Smooth muscle cell (in vitro differentiated cells): ENCODE results near the gene RCOR2. TPM values are rescaled to one million over a fixed set of nuclear protein-coding genes. Genes with fewer than 3 reads are reported as not detected.

ENCODE experiments used
- DNase-seq: peaks from one replicate; lab custom pipeline; 2025; ENCODE audit not compliant: unreplicated experiment; lab: John Stamatoyannopoulos, UW
- H2AFZ ChIP-seq: fragments of 200-600 bp; sonication (generic); 2 replicates; pipeline ENCODE4 v1.6.0; 2016; ENCODE audit warnings: antibody characterized with exemption, low read depth, mild to moderate bottlenecking
- H3F3A ChIP-seq: fragments of 200-600 bp; sonication (generic); 2 replicates; pipeline ENCODE4 v1.6.0; 2017; ENCODE audit warnings: antibody characterized with exemption, low read depth
- H3K27ac ChIP-seq: fragments of 200-600 bp; sonication (generic); 2 replicates; pipeline ENCODE4 v1.5.1; 2016; ENCODE audit warnings: low read depth, mild to moderate bottlenecking
- H3K27me3 ChIP-seq: fragments of 200-600 bp; sonication (generic); 2 replicates; pipeline ENCODE4 v1.6.1; 2016; ENCODE audit warnings: low read depth, mild to moderate bottlenecking
- H3K36me3 ChIP-seq: fragments of 200-600 bp; sonication (generic); 2 replicates; pipeline ENCODE4 v1.5.1; 2016; ENCODE audit warnings: low read depth
- H3K4me1 ChIP-seq: fragments of 200-600 bp; sonication (generic); 2 replicates; pipeline ENCODE4 v1.5.1; 2016; ENCODE audit warnings: low read depth
- H3K4me2 ChIP-seq: fragments of 200-600 bp; sonication (generic); 2 replicates; pipeline ENCODE4 v1.6.0; 2016; ENCODE audit warnings: mild to moderate bottlenecking
- H3K4me3 ChIP-seq: fragments of 200-600 bp; sonication (generic); 2 replicates; pipeline ENCODE4 v1.5.1; 2016; ENCODE audit warnings: mild to moderate bottlenecking
- H3K79me2 ChIP-seq: fragments of 200-600 bp; sonication (generic); 2 replicates; pipeline ENCODE4 v1.6.0; 2016; ENCODE audit warnings: low read depth, mild to moderate bottlenecking
- H3K9ac ChIP-seq: fragments of 200-600 bp; sonication (generic); 2 replicates; pipeline ENCODE4 v1.6.0; 2016; ENCODE audit warnings: low read depth
- H3K9me3 ChIP-seq: fragments of 200-600 bp; sonication (generic); replicated peaks from 2 replicates; pipeline ENCODE4 v1.5.1; 2016; ENCODE audit warnings: low read depth
- H4K20me1 ChIP-seq: fragments of 200-600 bp; sonication (generic); 2 replicates; pipeline ENCODE4 v1.6.0; 2016; ENCODE audit warnings: low read depth
- WGBS: methylation state at CpG from one replicate; pipeline ENCODE4 v1.1.7; 2016; ENCODE audit warnings: low lambda C conversion rate; 5-methylcytosine and 5-hydroxymethylcytosine counted together
- polyA plus RNA-seq: library from polyadenylated mRNA; unstranded; fragments of >200 nt; fragmentation: Nextera tagmentation; extraction: Ambion mirVana; gene quantifications from 2 replicates; pipeline ENCODE4 v1.2.1, GENCODE V29; 2016
- total RNA-seq: library from RNA; depleted of rRNA; stranded (reverse); fragments of >200 nt; gene quantifications from 2 replicates; pipeline ENCODE4 v1.2.3, GENCODE V29; 2014
- TF ChIP-seq, protein P1 (sequence below): fragments of 200-600 bp; sonication (generic); IDR thresholded peaks from 2 replicates; pipeline ENCODE4 v1.5.1; 2017; ENCODE audit warnings: borderline replicate concordance, mild to moderate bottlenecking, antibody characterized with exemption; ENCODE audit not compliant: insufficient read depth, poor library complexity, severe bottlenecking

The RCOR2 gene
- total and polyA plus RNA-seq, 2 experiments from 2014 or later: 8.5 to 8.7 TPM

GRCh38 chr11:63889344-63889743, 27.6 kb downstream of the RCOR2 start:
- Histone ChIP-seq H3K27me3 (no peaks in the 10 kb centered on the region), H3K4me2 (peak overlapping the region; percentile 60), H3K9me3 (no peaks in the 10 kb centered on the region), H3F3A (peaks cover 10% of the 10 kb centered on the region), H2AFZ (no peak overlapping the region), H3K36me3 (no peaks in the 10 kb centered on the region), H3K4me1 (no peaks in the 10 kb centered on the region), H3K79me2 (peaks cover 83% of the 10 kb centered on the region), H3K9ac (peak overlapping the region; percentile 1), H3K4me3 (peak overlapping the region; percentile 37), H4K20me1 (peaks cover 99% of the 10 kb centered on the region), H3K27ac (peak overlapping the region; percentile 68)
- no peak for DNase-seq
- 95% methylated on average over 6 of the region's 6 CpGs for WGBS
- TF ChIP-seq, protein P1, sequence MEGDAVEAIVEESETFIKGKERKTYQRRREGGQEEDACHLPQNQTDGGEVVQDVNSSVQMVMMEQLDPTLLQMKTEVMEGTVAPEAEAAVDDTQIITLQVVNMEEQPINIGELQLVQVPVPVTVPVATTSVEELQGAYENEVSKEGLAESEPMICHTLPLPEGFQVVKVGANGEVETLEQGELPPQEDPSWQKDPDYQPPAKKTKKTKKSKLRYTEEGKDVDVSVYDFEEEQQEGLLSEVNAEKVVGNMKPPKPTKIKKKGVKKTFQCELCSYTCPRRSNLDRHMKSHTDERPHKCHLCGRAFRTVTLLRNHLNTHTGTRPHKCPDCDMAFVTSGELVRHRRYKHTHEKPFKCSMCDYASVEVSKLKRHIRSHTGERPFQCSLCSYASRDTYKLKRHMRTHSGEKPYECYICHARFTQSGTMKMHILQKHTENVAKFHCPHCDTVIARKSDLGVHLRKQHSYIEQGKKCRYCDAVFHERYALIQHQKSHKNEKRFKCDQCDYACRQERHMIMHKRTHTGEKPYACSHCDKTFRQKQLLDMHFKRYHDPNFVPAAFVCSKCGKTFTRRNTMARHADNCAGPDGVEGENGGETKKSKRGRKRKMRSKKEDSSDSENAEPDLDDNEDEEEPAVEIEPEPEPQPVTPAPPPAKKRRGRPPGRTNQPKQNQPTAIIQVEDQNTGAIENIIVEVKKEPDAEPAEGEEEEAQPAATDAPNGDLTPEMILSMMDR: no peak

DNA sequence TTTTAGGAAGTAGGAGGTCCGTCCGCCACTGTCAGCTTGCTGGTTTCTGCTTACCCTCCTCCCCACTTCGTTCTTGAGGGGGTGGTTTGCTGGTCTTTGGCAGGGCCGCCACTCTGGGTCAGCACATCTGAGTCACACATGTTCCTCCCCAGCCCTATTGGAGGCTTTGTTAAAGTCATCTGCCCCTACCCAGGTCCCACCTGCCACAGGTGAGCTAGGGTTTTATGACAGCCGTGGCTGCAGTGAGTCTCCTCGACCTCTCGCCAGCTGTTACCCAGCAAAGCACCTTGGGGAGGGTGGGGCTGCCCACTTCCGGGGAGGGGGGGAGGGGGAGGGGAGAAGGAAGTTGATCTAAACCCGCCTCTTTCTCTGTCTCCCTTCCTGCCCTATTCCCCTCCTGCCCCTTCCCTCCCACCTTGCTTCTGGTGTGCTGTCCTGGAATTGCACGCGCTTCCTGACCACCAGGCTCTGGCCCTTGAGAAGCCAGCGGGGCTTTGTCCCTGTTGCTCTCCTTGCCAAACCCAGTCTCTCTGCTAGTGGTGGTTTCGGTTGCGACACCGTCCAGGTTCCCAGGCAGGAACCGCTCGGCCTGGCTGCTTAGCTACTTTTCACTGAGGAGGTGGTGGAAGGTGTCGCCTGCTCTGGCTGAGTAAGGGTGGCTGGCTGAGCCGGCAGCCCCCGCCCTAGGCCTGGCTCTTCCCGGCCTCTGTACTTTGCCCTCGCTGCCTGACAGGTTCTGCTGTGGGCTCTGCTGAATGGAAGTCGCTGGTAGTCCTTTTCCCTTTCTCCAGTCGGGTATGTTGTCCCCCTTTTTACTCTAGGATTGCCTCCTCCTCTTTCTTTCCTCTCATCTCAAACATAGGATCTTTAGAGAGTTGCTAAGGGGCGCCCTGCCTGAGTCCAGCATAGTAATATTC, 28.5 kb downstream of the RCOR2 start:
- H3K4me3 ChIP-seq: peak overlapping the region; percentile 37
- H3K4me1 ChIP-seq: no peaks in the 10 kb centered on the region
- no peaks in the 10 kb centered on the region for H3K36me3 ChIP-seq
- H3K79me2 ChIP-seq: peaks cover 74% of the 10 kb centered on the region
- H3K4me2 ChIP-seq: peak overlapping the region; percentile 60
- WGBS: 45% methylated on average over 22 of the region's 25 CpGs
- DNase-seq: no peak
- peaks cover 10% of the 10 kb centered on the region for H3F3A ChIP-seq
- peak overlapping the region; percentile 1 for H3K9ac ChIP-seq
- H3K27ac ChIP-seq: peak overlapping the region; percentile 68
- no peaks in the 10 kb centered on the region for H3K9me3 ChIP-seq
- no peaks in the 10 kb centered on the region for H3K27me3 ChIP-seq
- peaks cover 99% of the 10 kb centered on the region for H4K20me1 ChIP-seq
- H2AFZ ChIP-seq: no peak overlapping the region
- TF ChIP-seq, protein P1: no peak

- TF ChIP-seq, protein P1: no peak
- Histone ChIP-seq H3K79me2 (peaks cover 75% of the 10 kb centered on the region), H3K4me1 (no peaks in the 10 kb centered on the region), H3K27ac (peak overlapping the region; percentile 68), H3F3A (peaks cover 9% of the 10 kb centered on the region), H3K9me3 (no peaks in the 10 kb centered on the region), H3K27me3 (no peaks in the 10 kb centered on the region), H3K4me2 (peak overlapping the region; percentile 60), H2AFZ (no peak overlapping the region), H3K4me3 (no peak overlapping the region), H3K36me3 (no peaks in the 10 kb centered on the region), H3K9ac (no peak overlapping the region), H4K20me1 (peaks cover 99% of the 10 kb centered on the region)
- WGBS: 62% methylated on average over 6 of the region's 6 CpGs
- DNase-seq: no peak
Measured at GRCh38 chr11:63887386-63887999, 29.5 kb downstream of the RCOR2 start.
